A673 (cell line): ENCODE results near the gene IL19. TPM values are rescaled to one million over a fixed set of nuclear protein-coding genes. Genes with fewer than 3 reads are reported as not detected.
"Not testable (repeated sequence)": the region's sequence is repeated elsewhere in the genome, so short reads cannot be mapped to it uniquely, and the experiment has no call there.

ENCODE experiments used
- BruUV-seq: library from RNA; stranded (reverse); fragments of 400-500 nt; replicated peaks from 2 replicates; lab custom pipeline; 2021; lab: Mats Ljungman, UMichigan
- CTCF ChIA-PET: fragments of 300-600 bp; sonication (Branson Sonifier 250); formaldehyde crosslinking; loops from one replicate; lab custom pipeline; 2022; ENCODE audit warnings: antibody characterized with exemption; lab: Charles Lee
- POLR2A ChIA-PET: fragments of 300-600 bp; sonication (Branson Sonifier 250); formaldehyde crosslinking; loops from one replicate; lab custom pipeline; 2022; ENCODE audit warnings: antibody characterized with exemption; ENCODE audit not compliant: low non-redundant PET; lab: Charles Lee
- DNase-seq: peaks from one replicate; pipeline ENCODE4 v3.0.0-alpha.2; 2015; ENCODE audit warnings: low spot score
- H3K27ac ChIP-seq: fragments of 200-600 bp; sonication (generic); 2 replicates; pipeline ENCODE4 v1.5.1; 2016; ENCODE audit warnings: mixed run types, low read depth, mild to moderate bottlenecking, mixed read lengths, antibody characterized with exemption, low read length; ENCODE audit not compliant: poor library complexity, severe bottlenecking
- H3K27me3 ChIP-seq: fragments of 200-600 bp; sonication (generic); replicated peaks from 2 replicates; pipeline ENCODE4 v1.6.1; 2017; ENCODE audit warnings: mixed run types, low read depth, mild to moderate bottlenecking, mixed read lengths, antibody characterized with exemption, low read length; ENCODE audit not compliant: insufficient read depth, poor library complexity
- H3K36me3 ChIP-seq: fragments of 200-600 bp; sonication (generic); 2 replicates; pipeline ENCODE4 v1.6.1; 2016; ENCODE audit warnings: mixed run types, mild to moderate bottlenecking, mixed read lengths, antibody characterized with exemption, low read length; ENCODE audit not compliant: insufficient read depth, poor library complexity, severe bottlenecking
- H3K4me1 ChIP-seq: fragments of 200-600 bp; sonication (generic); 2 replicates; pipeline ENCODE4 v1.6.1; 2017; ENCODE audit warnings: mixed run types, mild to moderate bottlenecking, mixed read lengths, antibody characterized with exemption, low read length; ENCODE audit not compliant: insufficient read depth, poor library complexity, severe bottlenecking
- H3K4me3 ChIP-seq: fragments of 200-600 bp; sonication (generic); 2 replicates; pipeline ENCODE4 v1.5.1; 2016; ENCODE audit warnings: low read depth, mixed run types, mild to moderate bottlenecking, mixed read lengths, low read length; ENCODE audit not compliant: poor library complexity, severe bottlenecking
- H3K9me3 ChIP-seq: fragments of 200-600 bp; sonication (generic); 2 replicates; pipeline ENCODE4 v1.6.1; 2016; ENCODE audit warnings: mixed run types, low read depth, mild to moderate bottlenecking, mixed read lengths, antibody characterized with exemption, low read length; ENCODE audit not compliant: poor library complexity, severe bottlenecking
- EZH2 ChIP-seq: fragments of 200-600 bp; sonication (generic); IDR thresholded peaks from 2 replicates; pipeline ENCODE4 v1.6.1; 2017; ENCODE audit warnings: borderline replicate concordance, low read depth, mild to moderate bottlenecking, mixed read lengths, antibody characterized with exemption, low read length; ENCODE audit not compliant: poor library complexity, severe bottlenecking
- intact Hi-C: fragments of 100-400 bp; cut with micrococcal nuclease; formaldehyde crosslinking; loops from one replicate; pipeline ENCODE4 v1.10.0; 2022; ENCODE audit not compliant: unreplicated experiment
- total RNA-seq: library from RNA; stranded (reverse); gene quantifications from 2 replicates; pipeline ENCODE4 v1.2.3, GENCODE V29; 2021
- TF ChIP-seq, protein P1 (sequence below): fragments of 300-800, 200-600 bp; sonication (generic); conservative IDR thresholded peaks from 2 replicates; pipeline ENCODE4 v1.5.1; 2017; ENCODE audit warnings: low read depth, mild to moderate bottlenecking, antibody characterized with exemption, low read length, moderate library complexity, mixed read lengths

IL19 gene
- total RNA-seq, 1 experiment from 2014 or later = not detected

DNA sequence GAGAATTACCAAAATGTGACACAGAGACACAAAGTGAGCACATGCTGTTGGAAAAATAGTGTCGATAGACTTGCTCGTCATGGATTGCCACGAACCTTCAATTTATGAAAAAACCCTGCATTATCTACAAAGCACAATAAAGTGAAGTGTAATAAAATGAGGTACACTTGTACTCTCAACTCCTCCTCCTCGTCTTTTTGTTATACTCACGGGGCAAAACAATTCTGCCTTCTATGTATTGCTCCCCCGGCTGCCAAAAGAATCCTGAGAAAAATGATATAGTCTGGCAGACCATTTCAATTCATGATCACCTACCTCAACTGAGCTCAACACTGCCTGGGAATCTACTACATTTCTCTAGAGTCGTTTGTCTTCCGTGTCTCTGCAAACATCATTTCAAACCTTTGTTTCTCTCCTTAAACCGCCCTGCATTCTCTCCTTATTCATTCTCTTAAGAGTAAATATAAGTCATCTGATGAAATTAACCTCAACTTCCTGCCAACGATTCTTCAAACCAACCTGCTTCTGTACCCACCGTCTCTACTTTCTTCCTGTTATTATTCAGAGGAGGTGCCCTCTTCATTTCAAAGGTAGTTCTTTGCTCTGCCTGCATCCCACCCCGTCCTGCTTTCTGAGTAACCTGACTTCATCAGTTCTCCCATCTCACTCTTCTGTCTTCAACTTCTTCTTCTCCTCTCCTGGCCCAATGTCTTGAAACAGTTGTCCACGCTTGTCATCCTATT lies 12.9 kb upstream of the IL19 start:
- BruUV-seq = no TSS peak
- TF ChIP-seq, protein P1, sequence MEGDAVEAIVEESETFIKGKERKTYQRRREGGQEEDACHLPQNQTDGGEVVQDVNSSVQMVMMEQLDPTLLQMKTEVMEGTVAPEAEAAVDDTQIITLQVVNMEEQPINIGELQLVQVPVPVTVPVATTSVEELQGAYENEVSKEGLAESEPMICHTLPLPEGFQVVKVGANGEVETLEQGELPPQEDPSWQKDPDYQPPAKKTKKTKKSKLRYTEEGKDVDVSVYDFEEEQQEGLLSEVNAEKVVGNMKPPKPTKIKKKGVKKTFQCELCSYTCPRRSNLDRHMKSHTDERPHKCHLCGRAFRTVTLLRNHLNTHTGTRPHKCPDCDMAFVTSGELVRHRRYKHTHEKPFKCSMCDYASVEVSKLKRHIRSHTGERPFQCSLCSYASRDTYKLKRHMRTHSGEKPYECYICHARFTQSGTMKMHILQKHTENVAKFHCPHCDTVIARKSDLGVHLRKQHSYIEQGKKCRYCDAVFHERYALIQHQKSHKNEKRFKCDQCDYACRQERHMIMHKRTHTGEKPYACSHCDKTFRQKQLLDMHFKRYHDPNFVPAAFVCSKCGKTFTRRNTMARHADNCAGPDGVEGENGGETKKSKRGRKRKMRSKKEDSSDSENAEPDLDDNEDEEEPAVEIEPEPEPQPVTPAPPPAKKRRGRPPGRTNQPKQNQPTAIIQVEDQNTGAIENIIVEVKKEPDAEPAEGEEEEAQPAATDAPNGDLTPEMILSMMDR = no peak
- no peak for TF ChIP-seq EZH2
- POLR2A ChIA-PET = no interaction called here
- intact Hi-C loops = no loop called here
- DNase-seq = no peak
- Histone ChIP-seq H3K4me3 (no peak overlapping the region), H3K36me3 (no peaks in the 10 kb centered on the region), H3K4me1 (no peaks in the 10 kb centered on the region), H3K9me3 (no peaks in the 10 kb centered on the region), H3K27me3 (no peaks in the 10 kb centered on the region), H3K27ac (no peak overlapping the region)
- CTCF ChIA-PET = no interaction called here

DNA sequence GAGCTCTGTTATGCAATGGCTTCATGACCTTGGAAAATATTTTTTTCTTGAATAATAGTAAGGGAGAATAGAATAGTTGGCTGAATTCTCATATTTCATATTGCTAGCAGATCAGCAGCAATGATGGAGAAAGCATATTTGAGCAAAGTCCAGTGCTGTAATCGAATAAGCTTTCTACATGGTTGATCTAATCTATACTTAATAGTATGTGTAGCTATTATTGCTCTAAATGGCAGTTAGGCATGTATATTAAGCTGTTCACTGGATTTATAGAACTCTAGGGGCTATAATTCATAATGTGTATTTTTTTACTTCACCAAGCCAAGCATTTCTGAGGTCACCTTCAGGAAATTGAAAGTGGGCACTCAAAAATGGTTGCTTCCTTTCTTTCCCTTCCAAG lies 10.0 kb upstream of the IL19 start:
- CTCF ChIA-PET = no interaction called here
- BruUV-seq = no TSS peak
- H3K27ac ChIP-seq = no peak overlapping the region
- no peaks in the 10 kb centered on the region for H3K4me1 ChIP-seq
- intact Hi-C loops = no loop called here
- POLR2A ChIA-PET = no interaction called here
- no peak overlapping the region for H3K4me3 ChIP-seq
- H3K36me3 ChIP-seq = no peaks in the 10 kb centered on the region
- no peak for TF ChIP-seq EZH2
- TF ChIP-seq, protein P1 = no peak
- peaks cover 4% of the 10 kb centered on the region for H3K27me3 ChIP-seq
- no peak for DNase-seq
- H3K9me3 ChIP-seq = no peaks in the 10 kb centered on the region

DNA sequence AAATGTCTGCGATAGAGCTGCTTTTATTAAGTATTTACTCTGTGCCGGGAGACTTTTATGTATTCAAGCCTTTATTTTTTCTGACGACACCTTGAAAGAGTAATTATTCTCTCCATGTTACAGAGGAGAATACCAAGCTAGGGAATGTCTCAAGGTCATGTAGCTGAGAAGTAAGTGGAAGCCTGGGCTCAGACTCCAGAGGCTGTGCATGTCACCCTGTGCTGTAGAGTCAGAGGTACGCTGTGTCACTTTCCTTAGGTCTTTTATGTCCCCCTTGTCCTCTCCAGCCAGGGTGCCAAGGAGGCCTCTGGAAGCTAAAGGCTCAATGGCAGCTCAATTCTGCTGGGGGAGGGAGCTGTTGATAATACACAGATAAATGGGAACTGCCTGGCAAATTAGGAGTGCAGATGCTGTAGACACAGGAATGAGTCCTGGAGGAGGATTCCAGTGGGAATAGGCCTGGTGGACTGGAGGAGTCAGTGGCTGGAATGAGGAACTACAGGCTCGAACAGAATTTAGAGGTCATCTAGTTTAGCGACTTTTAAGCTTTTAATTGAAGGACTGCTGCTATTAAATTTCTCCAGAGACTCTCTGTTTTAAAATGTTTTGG lies 9.3 kb upstream of the IL19 start:
- intact Hi-C loops = no loop called here
- peaks cover 4% of the 10 kb centered on the region for H3K27me3 ChIP-seq
- CTCF ChIA-PET = no interaction called here
- no peaks in the 10 kb centered on the region for H3K4me1 ChIP-seq
- no peaks in the 10 kb centered on the region for H3K36me3 ChIP-seq
- H3K27ac ChIP-seq = no peak overlapping the region
- H3K4me3 ChIP-seq = no peak overlapping the region
- TF ChIP-seq, protein P1 = no peak
- no peak for TF ChIP-seq EZH2
- H3K9me3 ChIP-seq = no peaks in the 10 kb centered on the region
- POLR2A ChIA-PET = no interaction called here
- BruUV-seq = no TSS peak
- no peak for DNase-seq

DNA sequence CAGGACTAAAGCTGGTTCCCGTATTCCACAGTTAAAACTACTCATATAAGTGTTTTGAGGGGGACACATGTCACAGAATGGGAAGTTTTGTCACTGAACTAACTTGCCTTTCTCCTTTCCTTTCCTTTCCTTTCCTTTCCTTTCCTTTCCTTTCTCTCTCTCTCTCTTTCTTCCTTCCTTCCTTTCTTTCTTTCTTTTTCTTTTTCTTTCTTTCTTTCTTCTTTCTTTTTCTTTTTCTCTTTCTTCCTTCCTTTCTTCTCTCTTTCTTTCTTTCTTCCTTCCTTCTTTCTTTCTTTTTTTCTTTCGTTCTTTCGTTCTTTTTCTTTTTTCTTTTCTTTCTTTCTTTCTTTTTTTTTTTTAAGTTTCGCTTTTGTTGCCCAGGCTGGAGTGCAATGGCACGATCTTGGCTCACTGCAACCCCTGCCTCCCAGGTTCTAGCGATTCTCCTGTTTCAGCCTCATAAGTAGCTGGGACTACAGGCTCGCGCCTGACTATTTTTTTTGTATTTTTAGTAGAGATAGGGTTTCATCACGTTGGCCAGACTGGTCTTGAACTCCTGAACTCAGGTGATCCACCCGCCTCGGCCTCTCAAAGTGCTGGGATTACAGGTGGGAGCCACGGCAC lies 7.7 kb upstream of the IL19 start:
- POLR2A ChIA-PET, H3K27ac ChIP-seq, intact Hi-C loops, BruUV-seq, H3K9me3 ChIP-seq, H3K4me3 ChIP-seq, H3K27me3 ChIP-seq, DNase-seq, H3K36me3 ChIP-seq, H3K4me1 ChIP-seq, CTCF ChIA-PET: not testable (repeated sequence)

DNA sequence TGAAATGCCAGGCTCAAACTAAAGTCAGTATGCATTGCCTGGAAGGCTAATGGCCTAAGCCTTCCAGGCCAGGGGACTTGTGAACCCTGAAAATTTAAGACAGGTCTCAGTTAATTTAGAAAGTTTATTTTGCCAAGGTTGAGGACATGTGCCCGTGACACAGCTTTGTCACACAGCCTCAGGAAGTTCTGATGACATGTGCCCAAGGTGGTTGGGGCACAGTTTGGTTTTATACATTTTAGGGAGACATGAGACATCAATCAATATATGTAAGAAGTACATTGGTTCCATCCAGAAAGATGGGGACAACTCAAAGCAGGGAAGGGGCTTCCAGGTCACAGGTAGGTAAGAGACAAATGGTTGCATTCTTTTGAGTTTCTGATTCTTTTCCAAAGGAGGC lies 4.8 kb upstream of the IL19 start:
- CTCF ChIA-PET, POLR2A ChIA-PET, BruUV-seq, H3K27me3 ChIP-seq, H3K27ac ChIP-seq, H3K4me3 ChIP-seq, H3K36me3 ChIP-seq, intact Hi-C loops, H3K9me3 ChIP-seq, H3K4me1 ChIP-seq, DNase-seq: not testable (repeated sequence)
